Activated CD4-positive, alpha-beta T cell treated with anti-CD3 and anti-CD28 coated beads, Interleukin-2, amount 50 U/mL, for 1 hour (primary cell): ENCODE results near the gene CCDC33.
A peak's percentile ranks its signal among the peaks of the same experiment; 100 is the strongest.

Experiments
- DNase-seq: peaks from one replicate; pipeline ENCODE4 v3.0.0-alpha.2; 2020

CCDC33 gene

DNA sequence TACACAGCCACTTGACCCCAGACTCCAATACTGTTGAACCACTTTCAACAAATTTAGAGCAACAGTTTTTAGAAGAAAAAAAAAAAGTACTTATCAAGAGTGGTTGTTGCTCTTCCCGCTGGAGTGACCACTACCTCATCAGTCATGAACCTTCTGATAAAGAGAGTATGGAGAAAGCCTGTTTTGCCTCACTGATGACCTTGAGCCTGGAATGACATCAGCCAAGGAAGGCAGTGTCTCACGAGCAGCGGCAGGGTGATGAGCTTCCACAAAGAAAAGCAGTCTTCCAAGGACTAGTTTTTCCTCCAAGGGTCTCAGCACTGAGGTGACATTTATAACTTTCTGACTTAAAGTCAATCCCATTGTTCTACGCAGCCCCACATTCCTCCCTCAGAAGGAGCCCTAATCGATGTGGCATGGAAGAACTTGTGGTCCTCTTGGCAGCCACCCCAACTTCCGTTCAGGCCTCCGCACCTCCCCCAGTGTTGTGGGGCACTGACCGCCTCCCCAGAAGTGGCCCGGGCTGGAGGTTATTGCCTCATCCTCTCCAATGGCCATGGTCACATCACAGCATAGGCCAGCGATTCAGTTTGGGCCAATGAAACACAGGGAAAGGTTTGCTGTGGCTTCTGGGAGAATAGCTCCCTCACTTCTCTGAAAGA, 133.1 kb downstream of the CCDC33 start:
- DNase-seq, result no peak

- no peak for DNase-seq
These were observed 133.6 kb downstream of the CCDC33 start for GRCh38 chr15:74369756-74370155.

- no peak for DNase-seq
These were observed 134.3 kb downstream of the CCDC33 start for GRCh38 chr15:74370471-74370870.

GRCh38 chr15:74373056-74373650, 137.0 kb downstream of the CCDC33 start:
- no peak for DNase-seq

DNA sequence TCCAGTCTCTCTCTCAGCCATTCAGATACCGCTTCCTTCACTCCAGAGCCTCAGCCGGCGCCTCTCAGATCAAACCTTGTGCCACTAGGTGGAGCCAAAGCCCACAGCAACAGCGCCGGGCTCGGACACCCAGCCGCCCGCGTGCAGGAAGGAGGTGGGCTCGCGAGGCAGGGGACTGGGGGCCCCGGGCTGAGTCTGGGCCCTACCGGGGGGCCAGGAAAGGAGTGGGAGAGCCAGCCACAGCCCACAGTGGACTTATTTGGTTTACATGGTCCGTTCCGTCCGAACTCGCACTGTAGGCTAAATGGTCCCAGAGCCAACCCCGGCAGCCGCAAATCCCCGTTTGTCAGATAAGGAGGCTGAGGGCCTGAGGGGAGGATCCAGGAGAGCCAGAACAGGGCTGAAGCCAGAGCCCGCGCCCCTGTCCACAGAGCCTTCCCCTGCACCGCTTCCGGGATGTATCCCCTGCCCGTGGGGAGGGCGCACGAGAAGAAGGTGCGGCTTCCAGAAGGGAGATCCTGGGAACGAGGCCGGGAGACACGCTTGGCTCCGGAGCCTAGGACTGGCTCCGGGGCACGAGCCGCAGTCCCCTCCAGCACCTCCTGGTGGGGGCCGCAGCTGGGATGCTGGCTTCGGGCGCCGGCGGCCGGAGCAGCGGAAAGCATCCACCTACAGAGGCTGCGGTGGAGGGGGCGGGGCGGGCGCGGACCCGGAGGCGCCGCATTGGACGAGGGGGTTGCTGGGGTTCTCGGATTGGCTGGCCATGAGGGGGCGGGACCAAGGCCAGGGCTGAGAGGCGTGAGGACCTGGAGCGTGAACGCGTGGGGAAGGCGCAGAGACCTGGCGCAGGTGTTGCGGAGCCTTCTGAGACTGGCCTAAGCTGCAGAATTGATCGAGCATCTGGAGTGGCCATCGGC, 137.9 kb downstream of the CCDC33 start:
- DNase-seq, result peak; percentile 96

DNA sequence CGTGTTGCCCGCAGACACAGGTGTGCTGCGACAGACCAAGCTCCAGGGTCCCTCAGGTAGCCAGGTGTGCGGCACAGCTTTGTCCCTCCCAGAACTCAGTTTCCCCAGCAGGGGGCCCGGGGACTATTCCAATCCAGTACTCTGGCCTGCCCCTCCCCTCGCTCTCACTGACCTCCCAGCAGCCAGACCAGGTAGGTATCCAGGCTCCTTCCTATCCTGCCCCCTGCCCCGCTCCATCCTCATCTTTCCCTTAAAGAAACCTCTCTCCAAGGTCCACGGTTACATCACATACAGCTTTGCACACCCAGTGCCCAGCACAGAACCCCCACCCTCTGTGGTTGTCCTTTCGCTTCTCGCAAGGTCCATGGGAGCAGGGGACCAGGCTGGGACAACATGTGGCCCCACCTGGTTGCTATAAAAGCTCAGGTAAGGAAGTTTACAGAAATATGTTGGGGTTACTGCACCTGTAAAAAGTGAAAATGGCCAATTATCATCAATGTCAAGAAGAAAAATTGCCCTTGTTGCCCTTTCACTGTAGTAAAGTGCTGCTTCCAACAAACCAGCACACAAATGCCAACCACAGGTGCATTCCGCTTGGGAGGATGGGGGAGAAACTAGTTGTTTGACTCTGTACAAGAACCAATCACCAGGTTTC, 138.6 kb downstream of the CCDC33 start:
- no peak for DNase-seq

- peak; percentile 82 for DNase-seq
These were observed 139.2 kb downstream of the CCDC33 start for GRCh38 chr15:74375303-74375693.

GRCh38 chr15:74376226-74376625, 140.1 kb downstream of the CCDC33 start:
- DNase-seq, result no peak

DNA sequence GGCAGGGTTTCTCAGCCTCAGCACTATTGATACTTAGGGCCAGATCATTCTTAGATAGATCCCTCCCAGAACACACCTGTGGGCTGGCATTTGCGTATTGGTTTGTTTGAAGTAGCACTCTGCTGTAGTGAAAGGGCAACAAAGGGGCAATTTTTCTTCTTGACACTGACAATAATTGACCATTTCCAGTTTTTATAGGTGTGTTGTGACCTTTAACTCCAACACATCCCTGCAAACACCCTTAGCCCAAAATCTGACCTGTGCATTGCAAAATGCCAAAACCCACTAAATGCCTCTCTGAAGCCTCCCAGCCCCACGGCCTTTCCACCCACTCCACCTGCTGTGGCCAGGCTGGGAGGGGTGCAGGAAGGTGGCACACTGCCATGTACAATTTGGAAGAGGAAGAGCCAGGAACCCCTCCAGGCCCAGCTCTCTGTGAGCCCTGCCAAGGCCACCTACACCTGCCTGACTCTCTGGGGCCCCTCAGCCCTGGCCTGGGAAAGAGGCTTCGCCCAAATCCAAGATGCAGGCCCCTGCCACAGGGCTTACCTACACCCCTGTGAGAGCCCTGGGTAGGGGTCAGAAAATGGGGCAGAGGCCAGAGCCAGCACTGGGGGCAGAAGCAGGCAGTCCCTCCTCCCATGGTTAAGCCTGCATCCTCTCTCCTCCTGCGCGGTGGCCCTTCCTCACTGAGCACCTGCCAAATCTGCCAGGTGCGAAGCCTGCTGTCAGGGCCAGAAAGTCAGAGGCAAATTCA, 140.9 kb downstream of the CCDC33 start:
- no peak for DNase-seq

GRCh38 chr15:74377831-74378766, 142.0 kb downstream of the CCDC33 start:
- DNase-seq, result no peak

GRCh38 chr15:74378848-74379247, 142.7 kb downstream of the CCDC33 start:
- peak; percentile 22 for DNase-seq

DNA sequence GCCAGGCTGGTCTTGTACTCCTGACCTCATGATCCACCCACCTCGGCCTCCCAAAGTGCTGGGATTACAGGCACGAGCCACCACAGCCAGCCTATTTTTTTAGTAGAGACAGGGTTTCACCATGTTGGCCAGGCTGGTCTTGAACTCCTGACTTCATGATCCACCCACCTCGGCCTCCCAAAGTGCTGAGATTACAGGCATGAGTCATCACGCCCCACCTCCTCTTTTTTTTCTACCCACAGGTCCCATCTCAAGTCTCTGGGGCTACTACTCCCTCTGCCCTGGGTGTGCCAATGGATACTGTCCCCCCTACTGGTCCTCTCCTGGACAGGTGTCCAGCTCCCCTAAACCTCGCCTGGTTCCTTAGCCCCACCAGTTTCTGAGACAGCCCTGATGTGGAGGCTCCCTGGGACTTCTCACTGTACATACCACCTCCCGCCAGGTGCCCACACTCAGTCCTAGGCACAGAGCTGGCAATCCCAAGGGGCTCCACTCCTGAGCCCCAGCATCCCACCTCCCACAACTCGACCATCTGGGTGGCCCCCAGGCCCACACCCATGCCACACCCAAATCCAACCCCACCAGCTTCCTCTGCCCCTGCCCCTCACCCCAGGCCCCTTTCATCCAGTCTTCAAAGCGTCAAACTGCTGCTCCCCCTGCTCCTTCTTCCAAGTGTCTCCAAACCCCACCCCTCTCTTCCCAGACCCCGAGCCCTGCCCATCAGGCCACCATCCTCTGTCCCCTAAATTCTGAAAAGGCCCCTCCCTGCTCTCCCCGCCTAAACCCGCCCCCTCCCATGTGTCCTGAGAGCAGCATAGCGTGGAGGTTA, 144.4 kb downstream of the CCDC33 start:
- no peak for DNase-seq

- no peak for DNase-seq
These were observed 145.0 kb downstream of the CCDC33 start for GRCh38 chr15:74381190-74381453.

DNA sequence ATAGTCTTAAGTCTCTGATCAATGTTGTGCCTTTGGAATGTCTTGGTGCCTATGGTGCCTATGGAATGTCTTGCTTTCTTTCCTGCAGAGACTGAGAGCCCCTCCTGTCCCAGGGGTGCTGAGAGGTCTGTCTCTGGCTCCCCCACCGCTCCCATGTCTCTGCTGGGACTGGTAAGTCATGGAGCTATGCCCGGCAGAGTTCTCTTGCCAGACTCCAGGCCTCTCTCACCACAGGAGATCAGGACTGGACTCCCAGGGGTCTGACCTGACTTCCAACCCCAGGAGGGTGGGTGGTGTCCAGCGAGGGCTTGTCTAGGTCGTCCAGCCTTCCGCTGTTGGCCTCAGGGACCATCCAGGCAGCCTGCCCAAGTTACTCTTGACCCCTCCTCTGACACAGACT, 145.4 kb downstream of the CCDC33 start:
- no peak for DNase-seq

- DNase-seq, result peak; percentile 73
These were observed 146.1 kb downstream of the CCDC33 start for GRCh38 chr15:74382004-74382816.

DNA sequence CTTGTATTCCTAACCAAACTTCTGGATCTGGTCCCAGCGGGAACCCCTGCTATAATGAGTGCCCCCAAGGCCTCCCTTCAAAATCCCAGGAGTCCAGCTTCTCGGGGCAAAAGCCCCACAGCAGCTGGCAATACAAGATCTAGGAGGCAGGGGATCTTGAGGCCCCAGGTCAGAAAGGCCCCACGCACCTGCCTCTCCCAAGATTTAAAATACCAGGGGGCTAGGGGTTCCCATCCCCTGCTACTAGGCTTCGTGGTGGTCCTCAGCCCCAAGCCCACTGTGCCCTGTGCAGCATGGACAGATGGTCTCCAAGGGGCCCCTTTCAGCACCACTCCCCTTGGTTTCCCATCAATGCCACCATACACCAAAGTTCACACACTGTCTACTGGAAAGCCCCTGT, 147.2 kb downstream of the CCDC33 start:
- no peak for DNase-seq

DNA sequence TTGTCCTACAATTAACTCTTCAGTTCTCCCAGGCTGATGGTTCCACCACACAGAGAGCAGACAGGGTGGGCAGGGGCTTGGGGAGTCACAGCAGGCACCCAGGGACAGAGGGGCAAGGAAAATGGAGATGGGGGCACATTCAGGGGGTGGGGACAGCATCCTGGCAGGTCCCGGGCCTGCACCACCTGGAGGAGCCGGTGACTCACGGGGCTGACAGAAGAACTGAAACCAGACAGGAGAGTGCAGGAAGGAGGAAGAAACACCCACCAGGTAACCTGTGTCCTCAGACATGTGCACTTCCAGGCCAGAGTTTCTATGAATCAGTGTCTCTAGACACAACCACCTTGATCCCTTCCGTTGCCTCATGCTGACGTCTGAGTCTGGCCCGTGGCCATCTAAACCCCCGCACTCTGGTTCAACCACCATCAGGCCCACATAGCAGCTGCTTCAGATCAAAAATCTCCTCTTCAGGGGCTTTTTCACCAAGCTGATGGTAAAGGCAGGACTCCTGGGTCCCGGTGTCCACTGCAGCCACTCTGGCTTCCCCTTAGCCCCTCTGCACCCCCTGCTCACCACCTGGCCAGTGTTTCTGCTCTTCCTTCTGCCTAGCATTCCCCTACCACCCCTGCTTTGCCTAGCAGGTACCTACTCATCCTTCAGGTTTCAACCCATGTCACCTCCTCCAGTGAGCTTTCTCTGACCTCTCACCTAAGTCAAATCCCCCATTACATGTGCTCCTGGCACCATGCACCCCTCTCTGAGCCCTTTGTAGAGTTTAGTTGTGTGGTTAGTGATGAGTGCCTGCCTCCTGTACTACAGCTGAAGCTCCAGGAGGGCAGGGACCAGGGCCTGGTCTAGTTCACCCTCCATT, 147.8 kb downstream of the CCDC33 start:
- DNase-seq, result peak; percentile 39

DNA sequence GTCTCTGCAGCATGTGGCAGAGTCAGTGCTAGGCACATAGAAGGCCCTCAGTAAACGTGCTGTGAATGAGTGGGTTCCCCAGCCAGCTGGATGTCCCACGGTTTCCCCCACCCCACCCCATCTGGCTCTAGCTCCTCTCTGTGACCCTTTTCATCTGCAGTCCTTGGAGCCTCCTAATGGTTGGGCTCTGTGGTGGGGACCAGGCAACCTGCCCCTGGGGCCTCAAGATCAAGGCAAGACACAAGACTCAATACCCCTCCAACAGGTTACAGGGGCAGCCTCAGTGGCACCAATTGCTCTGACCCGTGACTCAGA, 148.4 kb downstream of the CCDC33 start:
- DNase-seq, result no peak
